ENCODE measurements around the gene PAX5.

DNA sequence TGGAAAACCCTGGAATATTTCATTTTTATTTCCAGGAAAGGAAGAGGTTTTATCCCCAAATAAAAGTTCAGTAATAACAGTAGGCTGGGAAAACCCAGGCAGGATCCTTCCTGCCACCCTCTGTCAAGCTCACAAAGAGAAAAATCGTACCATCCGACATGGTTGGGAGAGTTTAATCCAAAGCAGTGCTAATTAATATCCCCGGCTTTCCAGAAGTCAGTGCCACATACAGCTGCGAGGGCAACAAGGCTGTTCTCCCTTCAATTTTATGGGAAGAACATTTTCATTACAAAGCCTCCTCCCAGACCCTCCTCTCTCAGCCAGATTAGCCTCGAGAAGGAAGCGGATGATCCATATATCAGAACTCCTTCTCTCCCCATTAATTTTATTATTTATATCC lies 95.5 kb downstream of the PAX5 start:
- TF ChIP-seq, protein P1, sequence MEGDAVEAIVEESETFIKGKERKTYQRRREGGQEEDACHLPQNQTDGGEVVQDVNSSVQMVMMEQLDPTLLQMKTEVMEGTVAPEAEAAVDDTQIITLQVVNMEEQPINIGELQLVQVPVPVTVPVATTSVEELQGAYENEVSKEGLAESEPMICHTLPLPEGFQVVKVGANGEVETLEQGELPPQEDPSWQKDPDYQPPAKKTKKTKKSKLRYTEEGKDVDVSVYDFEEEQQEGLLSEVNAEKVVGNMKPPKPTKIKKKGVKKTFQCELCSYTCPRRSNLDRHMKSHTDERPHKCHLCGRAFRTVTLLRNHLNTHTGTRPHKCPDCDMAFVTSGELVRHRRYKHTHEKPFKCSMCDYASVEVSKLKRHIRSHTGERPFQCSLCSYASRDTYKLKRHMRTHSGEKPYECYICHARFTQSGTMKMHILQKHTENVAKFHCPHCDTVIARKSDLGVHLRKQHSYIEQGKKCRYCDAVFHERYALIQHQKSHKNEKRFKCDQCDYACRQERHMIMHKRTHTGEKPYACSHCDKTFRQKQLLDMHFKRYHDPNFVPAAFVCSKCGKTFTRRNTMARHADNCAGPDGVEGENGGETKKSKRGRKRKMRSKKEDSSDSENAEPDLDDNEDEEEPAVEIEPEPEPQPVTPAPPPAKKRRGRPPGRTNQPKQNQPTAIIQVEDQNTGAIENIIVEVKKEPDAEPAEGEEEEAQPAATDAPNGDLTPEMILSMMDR (tag by site-specific recombination; IDR thresholded peaks at IDR 0.05), result no peak
- TF ChIP-seq IKZF3 (tag by site-specific recombination; IDR thresholded peaks at IDR 0.05) (no peak), ZNF510 (tag by site-specific recombination; IDR thresholded peaks at IDR 0.05; ENCODE audit: insufficient replicate concordance) (no peak)

Measured in HEK293 (cell line).